NB4 (cell line): ENCODE results near the gene PFDN1.

Source experiments
- POLR2A ChIP-seq: IDR thresholded peaks from 2 replicates; pipeline ENCODE4 v1.6.1; 2011; ENCODE audit warnings: mild to moderate bottlenecking; ENCODE audit not compliant: insufficient read length; ENCODE audit errors: extremely low read depth
- TF ChIP-seq, protein P1 (sequence below): IDR thresholded peaks from one replicate; pipeline ENCODE4 v1.5.1; 2012; ENCODE audit warnings: low read depth, low read length
- TF ChIP-seq, protein P2 (sequence below): IDR thresholded peaks from 2 replicates; pipeline ENCODE4 v1.6.1; 2011; ENCODE audit warnings: low read depth, low read length

GRCh38 chr5:140246378-140247122 lies 56.4 kb downstream of the PFDN1 start:
- TF ChIP-seq, protein P1, sequence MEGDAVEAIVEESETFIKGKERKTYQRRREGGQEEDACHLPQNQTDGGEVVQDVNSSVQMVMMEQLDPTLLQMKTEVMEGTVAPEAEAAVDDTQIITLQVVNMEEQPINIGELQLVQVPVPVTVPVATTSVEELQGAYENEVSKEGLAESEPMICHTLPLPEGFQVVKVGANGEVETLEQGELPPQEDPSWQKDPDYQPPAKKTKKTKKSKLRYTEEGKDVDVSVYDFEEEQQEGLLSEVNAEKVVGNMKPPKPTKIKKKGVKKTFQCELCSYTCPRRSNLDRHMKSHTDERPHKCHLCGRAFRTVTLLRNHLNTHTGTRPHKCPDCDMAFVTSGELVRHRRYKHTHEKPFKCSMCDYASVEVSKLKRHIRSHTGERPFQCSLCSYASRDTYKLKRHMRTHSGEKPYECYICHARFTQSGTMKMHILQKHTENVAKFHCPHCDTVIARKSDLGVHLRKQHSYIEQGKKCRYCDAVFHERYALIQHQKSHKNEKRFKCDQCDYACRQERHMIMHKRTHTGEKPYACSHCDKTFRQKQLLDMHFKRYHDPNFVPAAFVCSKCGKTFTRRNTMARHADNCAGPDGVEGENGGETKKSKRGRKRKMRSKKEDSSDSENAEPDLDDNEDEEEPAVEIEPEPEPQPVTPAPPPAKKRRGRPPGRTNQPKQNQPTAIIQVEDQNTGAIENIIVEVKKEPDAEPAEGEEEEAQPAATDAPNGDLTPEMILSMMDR: no peak
- no peak for TF ChIP-seq POLR2A
- TF ChIP-seq, protein P2, sequence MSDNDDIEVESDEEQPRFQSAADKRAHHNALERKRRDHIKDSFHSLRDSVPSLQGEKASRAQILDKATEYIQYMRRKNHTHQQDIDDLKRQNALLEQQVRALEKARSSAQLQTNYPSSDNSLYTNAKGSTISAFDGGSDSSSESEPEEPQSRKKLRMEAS: no peak
